Adrenal gland (tissue), 5 donors: ENCODE measurements around the gene RPLP2.

ENCODE experiments used
- CTCF ChIP-seq, 6 experiments: fragments of 450-650 bp in 4 of 6; fragments of 200-600 bp in 2 of 6; sonication (generic) in 1 of 6; IDR thresholded peaks; 1 replicate in 5 of 6; 2 replicates in 1 of 6; pipeline versions ENCODE4 v1.5.1 to v1.8.0; 2016 to 2021; ENCODE audit warnings: antibody characterized with exemption in 6 of 6, mild to moderate bottlenecking in 2 of 6, moderate library complexity in 1 of 6
- POLR2A ChIP-seq, 2 donors: fragments of 450-650 bp; IDR thresholded peaks; one replicate each; pipeline ENCODE4 v1.6.1; 2017; ENCODE audit warnings: antibody characterized with exemption in 2 of 2, mild to moderate bottlenecking in 2 of 2, moderate library complexity in 1 of 2
- donor health status: DM: no; HTN: no; CAD: no.

GRCh38 chr11:847876-848275, 38.1 kb downstream of the RPLP2 start:
- TF ChIP-seq CTCF (IDR thresholded peaks at IDR 0.05) (no peak), POLR2A (IDR thresholded peaks at IDR 0.05) (no peak)
